HepG2 (cell line): Measurements from ENCODE around the gene TRAF5. TPM values are rescaled to one million over a fixed set of nuclear protein-coding genes. Genes with fewer than 3 reads are reported as not detected.

Experiments
- ATM ChIP-seq: fragments of 450-650 bp; IDR thresholded peaks from 2 replicates; pipeline ENCODE4 v1.7.1; 2017; ENCODE audit warnings: mild to moderate bottlenecking, borderline replicate concordance
- GMEB1 ChIP-seq: sonication (generic); formaldehyde crosslinking; IDR thresholded peaks from 2 replicates; pipeline ENCODE4 v1.5.1; 2020; ENCODE audit warnings: missing genetic modification reagents, mild to moderate bottlenecking, borderline replicate concordance
- HOXA3 ChIP-seq: sonication (generic); formaldehyde crosslinking; IDR thresholded peaks from 2 replicates; pipeline ENCODE4 v1.5.0; 2020; ENCODE audit warnings: missing genetic modification reagents
- IRF2 ChIP-seq: IDR thresholded peaks from 2 replicates; pipeline ENCODE4 v1.6.1; 2018; ENCODE audit warnings: missing genetic modification reagents, missing compliant biosample characterization
- MTA3 ChIP-seq: sonication (generic); formaldehyde crosslinking; IDR thresholded peaks from 2 replicates; pipeline ENCODE4 v1.4.0; 2020; ENCODE audit warnings: missing genetic modification reagents
- RBM22 ChIP-seq: fragments of 200-400 bp; formaldehyde crosslinking; optimal IDR thresholded peaks from 2 replicates; pipeline ENCODE3; 2017; ENCODE audit warnings: mild to moderate bottlenecking, low read length, moderate library complexity
- RNF219 ChIP-seq: sonication (generic); formaldehyde crosslinking; IDR thresholded peaks from 2 replicates; pipeline ENCODE4 v1.5.0; 2020; ENCODE audit warnings: mild to moderate bottlenecking, missing genetic modification reagents
- SIN3B ChIP-seq: fragments of 150-350 bp; IDR thresholded peaks from 2 replicates; pipeline ENCODE4 v1.6.1; 2014; ENCODE audit warnings: low read length
- SP5 ChIP-seq: IDR thresholded peaks from 2 replicates; pipeline ENCODE4 v1.6.1; 2016; ENCODE audit warnings: low read depth, borderline replicate concordance
- UBTF ChIP-seq: sonication (generic); formaldehyde crosslinking; IDR thresholded peaks from 2 replicates; pipeline ENCODE4 v1.4.0; 2020; ENCODE audit warnings: mild to moderate bottlenecking, missing genetic modification reagents
- ZBTB39 ChIP-seq: sonication (generic); formaldehyde crosslinking; IDR thresholded peaks from 2 replicates; pipeline ENCODE4 v1.5.0; 2020; ENCODE audit warnings: missing genetic modification reagents
- ZFY ChIP-seq: sonication (generic); formaldehyde crosslinking; IDR thresholded peaks from 2 replicates; pipeline ENCODE4 v1.4.0; 2020; ENCODE audit warnings: missing genetic modification reagents
- ZNF326 ChIP-seq: sonication (generic); formaldehyde crosslinking; IDR thresholded peaks from 2 replicates; pipeline ENCODE4 v1.4.0; 2020; ENCODE audit warnings: missing genetic modification reagents, borderline replicate concordance
- ZNF501 ChIP-seq: sonication (generic); formaldehyde crosslinking; IDR thresholded peaks from 2 replicates; pipeline ENCODE4 v1.5.1; 2020; ENCODE audit warnings: mild to moderate bottlenecking, moderate library complexity, missing genetic modification reagents
- ZNF512 ChIP-seq: sonication (generic); formaldehyde crosslinking; IDR thresholded peaks from 2 replicates; pipeline ENCODE4 v1.4.0; 2020; ENCODE audit warnings: mild to moderate bottlenecking, missing genetic modification reagents
- ZNF607 ChIP-seq: sonication (generic); formaldehyde crosslinking; IDR thresholded peaks from 2 replicates; pipeline ENCODE4 v1.5.1; 2020; ENCODE audit warnings: missing genetic modification reagents, mild to moderate bottlenecking, borderline replicate concordance
- ZUFSP ChIP-seq: sonication (generic); formaldehyde crosslinking; IDR thresholded peaks from 2 replicates; pipeline ENCODE4 v1.9.0; 2021; ENCODE audit warnings: missing genetic modification reagents, mild to moderate bottlenecking, borderline replicate concordance
- polyA plus RNA-seq, 8 experiments: library from polyadenylated mRNA; depleted of rRNA in 3 of 8; stranded (reverse) in 7 of 8; unstranded in 1 of 8; fragments of >200 nt; fragmentation: Illumina TruSeq in 4 of 8; extraction: Trizol in 4 of 8; gene quantifications; 2 replicates each; pipeline versions ENCODE4 v1.2.1 to v1.2.3, GENCODE V29; 2011 to 2016; ENCODE audit warnings: low read depth in 4 of 8, missing spikeins in 1 of 8, mixed read lengths in 1 of 8; ENCODE audit not compliant: insufficient read depth in 1 of 8
- total RNA-seq, 5 experiments: library from RNA; depleted of rRNA; stranded (reverse); fragments of >200 nt; fragmentation: Illumina TruSeq; extraction: Trizol; gene quantifications; 2 replicates each; pipeline ENCODE4 v1.2.3, GENCODE V29; 2016; ENCODE audit warnings: low read depth in 1 of 5

TRAF5 gene
- total and polyA plus RNA-seq, 2 of the 13 experiments (the other 11 are each of a cell fraction or from before 2014, with no cell fraction given): 0.27 to 1.6 TPM

GRCh38 chr1:211326528-211327345 is at the start of gene TRAF5 (continued):
- TF ChIP-seq GMEB1 (no peak), ZFY (peak; percentile 47), ZNF501 (CRISPR knock-in tag) (no peak), ZUFSP (CRISPR knock-in tag) (no peak), SIN3B (no peak), RBM22 (no peak), HOXA3 (CRISPR knock-in tag) (no peak), ZNF326 (CRISPR knock-in tag) (no peak), IRF2 (CRISPR knock-in tag) (no peak), ZNF607 (no peak), RNF219 (CRISPR knock-in tag) (no peak), ZBTB39 (CRISPR knock-in tag) (no peak), MTA3 (CRISPR knock-in tag) (no peak), SP5 (no peak), ATM (no peak), UBTF (CRISPR knock-in tag) (peak; percentile 45; the same call in 1 of the 2 replicates), ZNF512 (CRISPR knock-in tag) (no peak)
